ENCODE measurements around the gene PSME4. TPM values are rescaled to one million over a fixed set of nuclear protein-coding genes. Genes with fewer than 3 reads are reported as not detected.
A peak's percentile ranks its signal among the peaks of the same experiment; 100 is the strongest.
"Not testable (repeated sequence)": the region's sequence is repeated elsewhere in the genome, so short reads cannot be mapped to it uniquely, and the experiment has no call there.

Gene PSME4
- total RNA-seq, 1 donor = 81.6 TPM

- TF ChIP-seq CTCF (IDR thresholded peaks at IDR 0.05; ENCODE audit: insufficient read depth, low read depth, low read length) = no peak
- DNase-seq (ENCODE audit: low read depth) = peak; percentile 75
- H3K4me3 ChIP-seq (ENCODE audit: low read depth, low read length) = no peak overlapping the region
Measured at GRCh38 chr2:53826587-53827397, 144.0 kb downstream of the PSME4 start.

- TF ChIP-seq CTCF (IDR thresholded peaks at IDR 0.05; ENCODE audit: insufficient read depth, low read depth, low read length) = no peak
- DNase-seq (ENCODE audit: low read depth) = no peak
- no peak overlapping the region for H3K4me3 ChIP-seq (ENCODE audit: low read depth, low read length)
Measured at GRCh38 chr2:53826030-53826410, 144.8 kb downstream of the PSME4 start.

DNA sequence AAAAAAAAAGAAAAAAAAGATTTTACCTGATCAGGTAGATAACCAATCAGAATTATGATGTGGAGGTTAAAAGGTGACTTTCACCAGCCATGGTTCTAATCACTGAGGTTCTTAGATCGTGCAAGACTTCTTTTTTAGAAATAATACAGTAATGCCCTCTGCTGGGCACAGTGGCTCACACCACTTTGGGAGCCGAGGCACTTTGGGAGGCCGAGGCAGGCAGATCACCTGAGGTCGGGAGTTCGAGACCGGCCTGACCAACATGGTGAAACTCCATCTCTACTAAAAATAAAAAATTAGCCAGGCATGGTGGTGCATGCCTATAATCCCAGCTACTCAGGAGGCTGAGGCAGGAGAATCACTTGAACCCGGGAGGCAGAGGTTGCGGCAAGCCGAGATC is 147.2 kb downstream of the PSME4 start:
- not testable (repeated sequence) for H3K4me3 ChIP-seq (ENCODE audit: low read depth, low read length)
- peak; percentile 10 for DNase-seq (ENCODE audit: low read depth)
- TF ChIP-seq CTCF (IDR thresholded peaks at IDR 0.05; ENCODE audit: insufficient read depth, low read depth, low read length) = peak; percentile 25

GRCh38 chr2:53821810-53822209 is 149.0 kb downstream of the PSME4 start:
- no peak for DNase-seq (ENCODE audit: low read depth)
- H3K4me3 ChIP-seq (ENCODE audit: low read depth, low read length) = no peak overlapping the region
- TF ChIP-seq CTCF (IDR thresholded peaks at IDR 0.05; ENCODE audit: insufficient read depth, low read depth, low read length) = no peak

GRCh38 chr2:53820711-53821110 is 150.1 kb downstream of the PSME4 start:
- DNase-seq (ENCODE audit: low read depth) = no peak
- no peak overlapping the region for H3K4me3 ChIP-seq (ENCODE audit: low read depth, low read length)
- no peak for TF ChIP-seq CTCF (IDR thresholded peaks at IDR 0.05; ENCODE audit: insufficient read depth, low read depth, low read length)

- H3K4me3 ChIP-seq (ENCODE audit: low read depth, low read length) = no peak overlapping the region
- no peak for DNase-seq (ENCODE audit: low read depth)
- TF ChIP-seq CTCF (IDR thresholded peaks at IDR 0.05; ENCODE audit: insufficient read depth, low read depth, low read length) = no peak
Measured at GRCh38 chr2:53820048-53820447, 150.7 kb downstream of the PSME4 start.

GRCh38 chr2:53819634-53820033 is 151.2 kb downstream of the PSME4 start:
- no peak for TF ChIP-seq CTCF (IDR thresholded peaks at IDR 0.05; ENCODE audit: insufficient read depth, low read depth, low read length)
- no peak for DNase-seq (ENCODE audit: low read depth)
- no peak overlapping the region for H3K4me3 ChIP-seq (ENCODE audit: low read depth, low read length)
